ENCODE results near the gene C22orf39. TPM values are rescaled to one million over a fixed set of nuclear protein-coding genes. Genes with fewer than 3 reads are reported as not detected.

The C22orf39 gene
- total and polyA plus RNA-seq, 2 donors (not counting 1 experiment from before 2014, with no cell fraction given) = 37.7 to 47.2 TPM

DNA sequence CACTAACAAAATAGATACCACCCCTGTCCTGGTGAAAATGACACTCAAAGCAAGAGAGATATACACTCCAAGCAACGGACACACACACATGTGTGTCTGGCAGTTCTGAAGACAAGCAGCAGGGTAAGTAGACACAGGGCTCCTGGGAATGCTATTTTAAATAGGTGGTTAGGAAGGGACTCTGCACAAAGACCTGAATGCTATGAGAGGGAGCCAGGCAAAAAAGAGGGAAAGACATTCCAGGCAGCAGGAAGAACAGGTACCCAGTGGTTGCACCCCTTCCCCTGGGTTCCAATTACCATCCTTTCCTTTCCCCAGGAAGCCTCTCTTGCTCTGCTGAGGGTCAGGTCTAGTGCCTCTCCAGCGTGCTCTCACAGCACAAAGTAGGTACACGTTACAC, 28.5 kb upstream of the C22orf39 start:
- Histone ChIP-seq H3K4me1 (ENCODE audit: control insufficient read depth in 2 of 2, insufficient read depth in 2 of 2, low read length in 2 of 2) (peaks cover 16 to 20% of the 10 kb centered on the region in 2 donors), H3K27ac (ENCODE audit: low read length in 2 of 2) (no peak overlapping the region), H3K4me3 (ENCODE audit: control extremely low read depth in 1 of 5, extremely low read depth in 1 of 5, insufficient read depth in 1 of 5, low read depth in 2 of 5, low read length in 4 of 5) (no peak overlapping the region), H2AFZ (ENCODE audit: insufficient read depth, low read depth, low read length, poor library complexity, severe bottlenecking) (no peak overlapping the region), H3K4me2 (replicated peaks; ENCODE audit: low read depth, low read length, poor library complexity, severe bottlenecking) (no peak overlapping the region), H3K36me3 (replicated peaks in 1 of 2; ENCODE audit: control extremely low read depth in 1 of 2, control insufficient read depth in 1 of 2, extremely low read depth in 1 of 2, insufficient read depth in 2 of 2, low read length in 1 of 2) (peaks cover 4 to 43% of the 10 kb centered on the region in 2 experiments), H3K27me3 (replicated peaks in 1 of 4; ENCODE audit: control extremely low read depth in 1 of 4, control insufficient read depth in 3 of 4, insufficient read depth in 4 of 4, low read length in 3 of 4) (no peaks in the 10 kb centered on the region), H4K20me1 (ENCODE audit: control insufficient read depth, insufficient read depth, low read length, poor library complexity, severe bottlenecking) (peaks cover 35% of the 10 kb centered on the region), H3K9me3 (ENCODE audit: control extremely low read depth in 1 of 3, control insufficient read depth in 2 of 3, insufficient read depth in 1 of 3, low read length in 2 of 3) (no peaks in the 10 kb centered on the region), H3K79me2 (ENCODE audit: control insufficient read depth, insufficient read depth, low read length) (peaks cover 67% of the 10 kb centered on the region), H3K9ac (ENCODE audit: low read length) (no peak overlapping the region)
- H3K9me3 Mint-ChIP-seq (ENCODE audit: insufficient read depth) = no peaks in the 10 kb centered on the region
- WGBS (ENCODE audit: insufficient coverage) = 100% methylated on average over 1 of the region's 3 CpGs
- H3K27me3 Mint-ChIP-seq = no peaks in the 10 kb centered on the region
- ChIA-PET POLR2A (no interaction called here), CTCF (interaction anchor here (2.7 kb wide), 1 partner anchor 332 kb away, joined by 17 read pairs; the partner anchor contains the start of gene ESS2)
- no peak for ATAC-seq (ENCODE audit: low read depth)
- intact Hi-C loops (cut with micrococcal nuclease) = no loop called here
- no peak overlapping the region for H3K27ac Mint-ChIP-seq
- TF ChIP-seq EZH2 (IDR thresholded peaks at IDR 0.05; ENCODE audit: borderline replicate concordance, insufficient read depth, low read depth, low read length, poor library complexity, severe bottlenecking) = no peak
- TF ChIP-seq, protein P1, sequence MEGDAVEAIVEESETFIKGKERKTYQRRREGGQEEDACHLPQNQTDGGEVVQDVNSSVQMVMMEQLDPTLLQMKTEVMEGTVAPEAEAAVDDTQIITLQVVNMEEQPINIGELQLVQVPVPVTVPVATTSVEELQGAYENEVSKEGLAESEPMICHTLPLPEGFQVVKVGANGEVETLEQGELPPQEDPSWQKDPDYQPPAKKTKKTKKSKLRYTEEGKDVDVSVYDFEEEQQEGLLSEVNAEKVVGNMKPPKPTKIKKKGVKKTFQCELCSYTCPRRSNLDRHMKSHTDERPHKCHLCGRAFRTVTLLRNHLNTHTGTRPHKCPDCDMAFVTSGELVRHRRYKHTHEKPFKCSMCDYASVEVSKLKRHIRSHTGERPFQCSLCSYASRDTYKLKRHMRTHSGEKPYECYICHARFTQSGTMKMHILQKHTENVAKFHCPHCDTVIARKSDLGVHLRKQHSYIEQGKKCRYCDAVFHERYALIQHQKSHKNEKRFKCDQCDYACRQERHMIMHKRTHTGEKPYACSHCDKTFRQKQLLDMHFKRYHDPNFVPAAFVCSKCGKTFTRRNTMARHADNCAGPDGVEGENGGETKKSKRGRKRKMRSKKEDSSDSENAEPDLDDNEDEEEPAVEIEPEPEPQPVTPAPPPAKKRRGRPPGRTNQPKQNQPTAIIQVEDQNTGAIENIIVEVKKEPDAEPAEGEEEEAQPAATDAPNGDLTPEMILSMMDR (IDR thresholded peaks at IDR 0.05) = no peak
- no peak overlapping the region for H3K4me3 Mint-ChIP-seq
- no peak for DNase-seq
- H3K4me1 Mint-ChIP-seq = peaks cover 23% of the 10 kb centered on the region

DNA sequence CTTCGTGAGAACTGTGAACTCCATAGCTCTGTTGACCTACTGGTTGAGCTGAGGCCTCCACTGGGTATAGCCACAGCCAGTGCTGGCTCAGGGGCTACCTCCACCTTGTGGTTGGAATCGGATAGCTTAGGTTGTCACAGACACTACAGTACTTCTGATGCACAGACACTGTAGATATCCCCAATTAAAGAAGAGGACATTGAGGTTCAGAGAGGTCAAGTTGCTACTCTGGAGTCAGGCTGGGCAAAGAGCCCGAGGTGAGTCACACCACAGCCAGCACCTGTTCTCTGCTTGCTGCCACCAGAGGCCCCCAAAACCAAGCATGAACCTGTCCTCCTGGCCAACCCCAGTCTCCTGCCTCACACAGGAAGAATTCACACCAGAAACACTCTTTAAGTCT, 26.1 kb upstream of the C22orf39 start:
- no peaks in the 10 kb centered on the region for H3K27me3 Mint-ChIP-seq
- Histone ChIP-seq H3K36me3 (replicated peaks in 1 of 2; ENCODE audit: control extremely low read depth in 1 of 2, control insufficient read depth in 1 of 2, extremely low read depth in 1 of 2, insufficient read depth in 2 of 2, low read length in 1 of 2) (peaks cover 4 to 65% of the 10 kb centered on the region in 2 experiments), H3K27ac (ENCODE audit: low read length in 2 of 2) (no peak overlapping the region), H3K27me3 (replicated peaks in 1 of 4; ENCODE audit: control extremely low read depth in 1 of 4, control insufficient read depth in 3 of 4, insufficient read depth in 4 of 4, low read length in 3 of 4) (no peaks in the 10 kb centered on the region), H3K4me2 (replicated peaks; ENCODE audit: low read depth, low read length, poor library complexity, severe bottlenecking) (no peak overlapping the region), H3K4me3 (ENCODE audit: control extremely low read depth in 1 of 5, extremely low read depth in 1 of 5, insufficient read depth in 1 of 5, low read depth in 2 of 5, low read length in 4 of 5) (no peak overlapping the region), H3K79me2 (ENCODE audit: control insufficient read depth, insufficient read depth, low read length) (peaks cover 75% of the 10 kb centered on the region), H3K9me3 (ENCODE audit: control extremely low read depth in 1 of 3, control insufficient read depth in 2 of 3, insufficient read depth in 1 of 3, low read length in 2 of 3) (no peaks in the 10 kb centered on the region), H4K20me1 (ENCODE audit: control insufficient read depth, insufficient read depth, low read length, poor library complexity, severe bottlenecking) (peaks cover 35% of the 10 kb centered on the region), H3K9ac (ENCODE audit: low read length) (no peak overlapping the region), H3K4me1 (ENCODE audit: control insufficient read depth in 2 of 2, insufficient read depth in 2 of 2, low read length in 2 of 2) (peaks cover 12 to 14% of the 10 kb centered on the region in 2 donors), H2AFZ (ENCODE audit: insufficient read depth, low read depth, low read length, poor library complexity, severe bottlenecking) (no peak overlapping the region)
- H3K4me3 Mint-ChIP-seq = no peak overlapping the region
- TF ChIP-seq, protein P1 (IDR thresholded peaks at IDR 0.05) = no peak
- TF ChIP-seq EZH2 (IDR thresholded peaks at IDR 0.05; ENCODE audit: borderline replicate concordance, insufficient read depth, low read depth, low read length, poor library complexity, severe bottlenecking) = no peak
- peaks cover 17% of the 10 kb centered on the region for H3K4me1 Mint-ChIP-seq
- ChIA-PET POLR2A (no interaction called here), CTCF (interaction anchor here (1.1 to 2.4 kb wide), 4 partner anchors 156 to 294 kb away, joined by 3 to 13 read pairs (median 3); no protein-coding TSS in a partner anchor)
- no peak overlapping the region for H3K27ac Mint-ChIP-seq
- intact Hi-C loops (cut with micrococcal nuclease) = no loop called here
- no peak for ATAC-seq (ENCODE audit: low read depth)
- no peak for DNase-seq
- no peaks in the 10 kb centered on the region for H3K9me3 Mint-ChIP-seq (ENCODE audit: insufficient read depth)
- WGBS (ENCODE audit: insufficient coverage) = 77% methylated on average over 3 of the region's 3 CpGs

Measured in B cell (primary cell).